22Rv1 (cell line): ENCODE results near the gene AOPEP.

Experiments
- CTCF ChIP-seq: fragments of 450-650 bp; IDR thresholded peaks from 2 replicates; pipeline ENCODE4 v1.5.1; 2017; ENCODE audit warnings: mild to moderate bottlenecking
- ZFX ChIP-seq: fragments of 450-650 bp; IDR thresholded peaks from 2 replicates; pipeline ENCODE4 v1.6.1; 2017; ENCODE audit warnings: antibody characterized with exemption, borderline replicate concordance

DNA sequence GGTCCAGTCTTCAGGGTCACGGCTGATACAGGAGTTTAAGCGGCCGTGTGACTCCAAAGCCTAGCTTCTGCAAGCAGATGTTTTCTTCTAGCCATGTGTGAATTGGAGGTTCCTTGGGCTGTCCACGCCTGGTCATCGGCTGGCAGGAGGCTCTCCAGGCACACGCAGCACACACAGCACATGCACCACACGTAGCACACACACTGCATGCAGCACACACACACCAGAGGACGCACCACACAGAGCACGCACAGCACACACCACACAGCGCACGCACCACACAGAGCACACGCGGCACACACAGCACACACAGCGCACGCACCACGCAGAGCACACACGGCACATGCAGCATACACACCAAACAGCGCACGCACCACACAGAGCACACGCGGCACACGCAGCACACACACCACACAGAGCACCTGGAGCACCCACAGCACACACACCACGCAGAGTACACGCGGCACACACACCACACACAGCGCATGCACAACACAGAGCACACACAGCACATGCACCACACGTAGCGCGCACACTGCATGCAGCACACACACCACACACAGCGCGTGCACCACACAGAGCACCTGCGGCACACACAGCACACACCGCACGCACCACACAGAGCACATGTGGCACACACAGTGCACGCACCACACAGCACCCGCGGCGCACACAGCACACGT is 356.7 kb downstream of the AOPEP start:
- TF ChIP-seq CTCF (no peak), ZFX (no peak)
